Gastrocnemius medialis (tissue), 4 donors: ENCODE measurements around the gene ANKRD63. TPM values are rescaled to one million over a fixed set of nuclear protein-coding genes. Genes with fewer than 3 reads are reported as not detected.

ENCODE experiments used
- ATAC-seq, 2 donors: fragments of 150-250 bp; one replicate each; pipeline ENCODE4 v1.9.1; 2016
- DNase-seq, 2 donors: peaks; one replicate each; pipeline ENCODE4 v3.0.0-alpha.2; 2019
- H3K27ac ChIP-seq, 4 donors: fragments of 200-600 bp; sonication (generic); 1 replicate in 1 of 4; 2 replicates in 3 of 4; pipeline ENCODE4 v1.5.1; 2016 to 2018; ENCODE audit warnings: mild to moderate bottlenecking in 2 of 4, moderate library complexity in 1 of 4
- H3K27me3 ChIP-seq, 3 donors: fragments of 200-600 bp; sonication (generic) in 2 of 3; 1 replicate in 1 of 3; 2 replicates in 2 of 3; pipeline versions ENCODE4 v1.5.1 to v1.6.0; 2016 to 2019; ENCODE audit warnings: mild to moderate bottlenecking in 1 of 3, moderate library complexity in 1 of 3
- H3K36me3 ChIP-seq, 2 donors: fragments of 200-600 bp; sonication (generic) in 1 of 2; one replicate each; pipeline ENCODE4 v1.5.1; 2017 to 2018
- H3K4me1 ChIP-seq, 2 donors: fragments of 200-600 bp; sonication (generic) in 1 of 2; one replicate each; pipeline ENCODE4 v1.5.1; 2016 to 2017; ENCODE audit warnings: mild to moderate bottlenecking in 2 of 2
- H3K4me3 ChIP-seq, 4 donors: fragments of 200-600 bp; sonication (generic) in 3 of 4; 1 replicate in 1 of 4; 2 replicates in 3 of 4; pipeline ENCODE4 v1.5.1; 2016 to 2019; ENCODE audit warnings: mild to moderate bottlenecking in 2 of 4
- H3K9me3 ChIP-seq, 3 donors: fragments of 200-600 bp; sonication (generic) in 2 of 3; 1 replicate in 1 of 3; 2 replicates in 2 of 3; pipeline ENCODE4 v1.5.1; 2016 to 2019
- POLR2A ChIP-seq, 2 donors: fragments of 450-650 bp; IDR thresholded peaks; one replicate each; pipeline ENCODE4 v1.6.1; 2017; ENCODE audit warnings: antibody characterized with exemption in 2 of 2, mild to moderate bottlenecking in 2 of 2, moderate library complexity in 2 of 2
- in situ Hi-C, 4 donors: fragments of 200-750 bp; cut with MboI; loops; one replicate each; pipeline versions ENCODE4 v1.15.0 to v1.8.0; 2017; ENCODE audit warnings: low sequenced_read_pairs in 4 of 4
- intact Hi-C: fragments of 100-400 bp; cut with DNase I; formaldehyde crosslinking; loops from one replicate; pipeline ENCODE4 v1.15.1; 2023; ENCODE audit warnings: low total_unique reads
- total RNA-seq, 4 donors: library from RNA; depleted of rRNA; stranded (reverse); fragments of >200 nt; gene quantifications; one replicate each; pipeline versions ENCODE4 v1.1.0 to v1.2.3, GENCODE V29; 2016
- TF ChIP-seq, protein P1 (sequence below), 5 experiments: fragments of 450-650 bp in 3 of 5; fragments of 200-600 bp in 2 of 5; sonication (generic) in 2 of 5; IDR thresholded peaks in 4 of 5; conservative IDR thresholded peaks in 1 of 5; 1 replicate in 4 of 5; 2 replicates in 1 of 5; pipeline ENCODE4 v1.5.1; 2016 to 2019; ENCODE audit warnings: antibody characterized with exemption in 5 of 5, mild to moderate bottlenecking in 3 of 5, moderate library complexity in 3 of 5

The ANKRD63 gene
- total RNA-seq, 4 donors from 2014 or later = not detected

- intact Hi-C loops = loop anchor here (1.0 to 10.0 kb wide), 3 partner anchors 57 to 490 kb away; partner anchors contain the start of gene FSIP1
These were observed 8.3 kb downstream of the ANKRD63 start for GRCh38 chr15:40274350-40275274.

GRCh38 chr15:40273428-40273827 is 9.4 kb downstream of the ANKRD63 start:
- Histone ChIP-seq H3K4me1 (no peaks in the 10 kb centered on the region), H3K36me3 (no peaks in the 10 kb centered on the region), H3K9me3 (no peaks in the 10 kb centered on the region), H3K4me3 (no peak overlapping the region), H3K27ac (no peak overlapping the region), H3K27me3 (peaks cover 0 to 6% (median under 1%) of the 10 kb centered on the region in 3 donors)
- no peak for ATAC-seq
- DNase-seq = no peak
- intact Hi-C loops (loop anchor here (10.0 kb wide), 1 partner anchor 489 kb away; the partner anchor contains the start of gene FSIP1), in situ Hi-C loops (loop anchor here (5.0 to 10.0 kb wide), 6 partner anchors 51 to 231 kb away; no protein-coding TSS in a partner anchor)
- TF ChIP-seq POLR2A (IDR thresholded peaks at IDR 0.05) = no peak
- TF ChIP-seq, protein P1, sequence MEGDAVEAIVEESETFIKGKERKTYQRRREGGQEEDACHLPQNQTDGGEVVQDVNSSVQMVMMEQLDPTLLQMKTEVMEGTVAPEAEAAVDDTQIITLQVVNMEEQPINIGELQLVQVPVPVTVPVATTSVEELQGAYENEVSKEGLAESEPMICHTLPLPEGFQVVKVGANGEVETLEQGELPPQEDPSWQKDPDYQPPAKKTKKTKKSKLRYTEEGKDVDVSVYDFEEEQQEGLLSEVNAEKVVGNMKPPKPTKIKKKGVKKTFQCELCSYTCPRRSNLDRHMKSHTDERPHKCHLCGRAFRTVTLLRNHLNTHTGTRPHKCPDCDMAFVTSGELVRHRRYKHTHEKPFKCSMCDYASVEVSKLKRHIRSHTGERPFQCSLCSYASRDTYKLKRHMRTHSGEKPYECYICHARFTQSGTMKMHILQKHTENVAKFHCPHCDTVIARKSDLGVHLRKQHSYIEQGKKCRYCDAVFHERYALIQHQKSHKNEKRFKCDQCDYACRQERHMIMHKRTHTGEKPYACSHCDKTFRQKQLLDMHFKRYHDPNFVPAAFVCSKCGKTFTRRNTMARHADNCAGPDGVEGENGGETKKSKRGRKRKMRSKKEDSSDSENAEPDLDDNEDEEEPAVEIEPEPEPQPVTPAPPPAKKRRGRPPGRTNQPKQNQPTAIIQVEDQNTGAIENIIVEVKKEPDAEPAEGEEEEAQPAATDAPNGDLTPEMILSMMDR (IDR thresholded peaks at IDR 0.05 in 4 of 5, conservative IDR thresholded peaks at IDR 0.05 in 1 of 5) = no peak

More at GRCh38 chr15:40274350-40275274, 8.3 kb downstream of the ANKRD63 start:
- TF ChIP-seq, protein P1 (IDR thresholded peaks at IDR 0.05 in 4 of 5, conservative IDR thresholded peaks at IDR 0.05 in 1 of 5) = peak; percentile 99 to 100 (median 100)
- TF ChIP-seq POLR2A (IDR thresholded peaks at IDR 0.05) = no peak
- ATAC-seq = peak; percentile 75 to 76
- Histone ChIP-seq H3K27ac (no peak overlapping the region), H3K4me3 (no peak overlapping the region), H3K9me3 (no peaks in the 10 kb centered on the region), H3K27me3 (peaks cover 7 to 15% (median 10%) of the 10 kb centered on the region in 3 donors), H3K4me1 (peaks cover 2% of the 10 kb centered on the region in 2 donors), H3K36me3 (no peaks in the 10 kb centered on the region)
- in situ Hi-C loops = loop anchor here (5.0 to 10.0 kb wide), 7 partner anchors 52 to 232 kb away; no protein-coding TSS in a partner anchor
- DNase-seq = peak; percentile 36 to 64

DNA sequence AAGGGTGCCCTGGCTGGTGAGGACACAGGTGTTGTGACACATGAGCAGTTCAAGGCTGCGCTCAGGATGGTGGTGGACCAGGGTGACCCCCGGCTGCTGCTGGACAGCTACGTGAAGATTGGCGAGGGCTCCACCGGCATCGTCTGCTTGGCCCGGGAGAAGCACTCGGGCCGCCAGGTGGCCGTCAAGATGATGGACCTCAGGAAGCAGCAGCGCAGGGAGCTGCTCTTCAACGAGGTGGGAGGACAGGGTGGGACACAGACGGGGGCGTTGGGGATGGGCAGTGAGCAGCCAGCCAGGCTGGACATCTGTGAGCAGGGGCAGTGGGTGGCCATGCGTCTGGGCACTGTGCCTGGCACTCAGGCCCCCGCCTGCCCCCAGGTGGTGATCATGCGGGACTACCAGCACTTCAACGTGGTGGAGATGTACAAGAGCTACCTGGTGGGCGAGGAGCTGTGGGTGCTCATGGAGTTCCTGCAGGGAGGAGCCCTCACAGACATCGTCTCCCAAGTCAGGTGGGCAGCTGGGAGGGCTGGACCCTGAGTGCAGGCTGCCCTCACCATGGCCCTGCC is 10.3 kb downstream of the ANKRD63 start:
- intact Hi-C loops = loop anchor here (10.0 kb wide), 1 partner anchor 488 kb away; the partner anchor contains the start of gene FSIP1
- H3K4me3 ChIP-seq = no peak overlapping the region
- no peak for TF ChIP-seq POLR2A (IDR thresholded peaks at IDR 0.05)
- TF ChIP-seq, protein P1 (IDR thresholded peaks at IDR 0.05 in 4 of 5, conservative IDR thresholded peaks at IDR 0.05 in 1 of 5) = no peak
- no peaks in the 10 kb centered on the region for H3K4me1 ChIP-seq
- no peak overlapping the region for H3K27ac ChIP-seq
- no peak for ATAC-seq
- DNase-seq = no peak
- in situ Hi-C loops = loop anchor here (5.0 to 10.0 kb wide), 6 partner anchors 50 to 230 kb away; no protein-coding TSS in a partner anchor
- H3K9me3 ChIP-seq = no peaks in the 10 kb centered on the region
- H3K27me3 ChIP-seq = no peaks in the 10 kb centered on the region
- H3K36me3 ChIP-seq = no peaks in the 10 kb centered on the region

DNA sequence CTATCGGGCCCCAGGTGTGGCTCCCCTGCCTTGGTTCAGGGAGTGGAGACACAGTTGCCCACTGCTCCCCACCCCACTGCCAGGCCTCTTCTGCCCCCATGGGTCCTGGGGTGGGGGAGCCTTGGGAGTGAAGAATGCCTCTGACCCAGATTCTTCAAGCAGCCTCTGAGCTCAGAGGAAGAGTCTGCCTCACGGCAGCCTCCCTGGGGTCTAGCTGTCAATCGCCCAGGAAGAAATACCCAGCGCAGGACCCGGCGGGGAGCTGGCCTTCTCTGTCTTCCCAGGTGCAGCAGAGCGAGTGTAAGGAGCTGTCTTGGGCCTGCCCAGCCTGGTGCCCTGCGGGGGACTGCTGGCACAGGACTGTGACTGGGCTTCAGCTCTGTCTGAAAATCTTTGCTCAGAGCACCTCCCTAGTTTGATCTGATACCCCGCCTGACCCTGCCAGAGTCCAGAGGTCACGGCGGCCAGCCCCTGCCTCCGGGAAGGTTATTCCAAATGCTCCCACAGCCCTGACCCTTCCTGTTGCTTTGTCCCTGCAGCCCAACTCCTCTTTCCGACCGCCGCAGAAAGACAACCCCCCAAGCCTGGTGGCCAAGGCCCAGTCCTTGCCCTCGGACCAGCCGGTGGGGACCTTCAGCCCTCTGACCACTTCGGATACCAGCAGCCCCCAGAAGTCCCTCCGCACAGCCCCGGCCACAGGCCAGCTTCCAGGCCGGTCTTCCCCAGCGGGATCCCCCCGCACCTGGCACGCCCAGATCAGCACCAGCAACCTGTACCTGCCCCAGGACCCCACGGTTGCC is 11.0 kb downstream of the ANKRD63 start:
- Histone ChIP-seq H3K4me1 (no peaks in the 10 kb centered on the region), H3K9me3 (no peaks in the 10 kb centered on the region), H3K27me3 (no peaks in the 10 kb centered on the region), H3K4me3 (no peak overlapping the region), H3K36me3 (no peaks in the 10 kb centered on the region), H3K27ac (no peak overlapping the region)
- intact Hi-C loops (loop anchor here (10.0 kb wide), 1 partner anchor 487 kb away; the partner anchor contains the start of gene FSIP1), in situ Hi-C loops (loop anchor here (5.0 to 10.0 kb wide), 6 partner anchors 50 to 230 kb away; no protein-coding TSS in a partner anchor)
- no peak for TF ChIP-seq POLR2A (IDR thresholded peaks at IDR 0.05)
- TF ChIP-seq, protein P1 (IDR thresholded peaks at IDR 0.05 in 4 of 5, conservative IDR thresholded peaks at IDR 0.05 in 1 of 5) = no peak
- DNase-seq = no peak
- no peak for ATAC-seq
